Measurements from ENCODE around the gene NACA2.

- no peak for TF ChIP-seq CTCF (IDR thresholded peaks at IDR 0.05 in 8 of 11, conservative IDR thresholded peaks at IDR 0.05 in 3 of 11)
- no peak for TF ChIP-seq POLR2AphosphoS5 (IDR thresholded peaks at IDR 0.05)
Observed at GRCh38 chr17:61591018-61591417, at the start of gene NACA2.
